GM19395 (cell line): ENCODE measurements around the gene HDAC5.
"Not testable (repeated sequence)": the region's sequence is repeated elsewhere in the genome, so short reads cannot be mapped to it uniquely, and the experiment has no call there.

ENCODE experiments used
- ATAC-seq: cut with Tn5 transposase; IDR thresholded peaks from one replicate; pipeline ENCODE4 v1.9.1; 2021; ENCODE audit warnings: mild to moderate bottlenecking, moderate library complexity; ENCODE audit not compliant: unreplicated experiment

The HDAC5 gene

GRCh38 chr17:44123356-44124117, at the start of gene HDAC5:
HDAC5 (minus strand) TSS chr17:44123641; CDS start chr17:44117515, 6,126 bp downstream.
- ATAC-seq = peak; percentile 81

- ATAC-seq = no peak
Observed at GRCh38 chr17:44171931-44172455, 48.6 kb upstream of the HDAC5 start.

DNA sequence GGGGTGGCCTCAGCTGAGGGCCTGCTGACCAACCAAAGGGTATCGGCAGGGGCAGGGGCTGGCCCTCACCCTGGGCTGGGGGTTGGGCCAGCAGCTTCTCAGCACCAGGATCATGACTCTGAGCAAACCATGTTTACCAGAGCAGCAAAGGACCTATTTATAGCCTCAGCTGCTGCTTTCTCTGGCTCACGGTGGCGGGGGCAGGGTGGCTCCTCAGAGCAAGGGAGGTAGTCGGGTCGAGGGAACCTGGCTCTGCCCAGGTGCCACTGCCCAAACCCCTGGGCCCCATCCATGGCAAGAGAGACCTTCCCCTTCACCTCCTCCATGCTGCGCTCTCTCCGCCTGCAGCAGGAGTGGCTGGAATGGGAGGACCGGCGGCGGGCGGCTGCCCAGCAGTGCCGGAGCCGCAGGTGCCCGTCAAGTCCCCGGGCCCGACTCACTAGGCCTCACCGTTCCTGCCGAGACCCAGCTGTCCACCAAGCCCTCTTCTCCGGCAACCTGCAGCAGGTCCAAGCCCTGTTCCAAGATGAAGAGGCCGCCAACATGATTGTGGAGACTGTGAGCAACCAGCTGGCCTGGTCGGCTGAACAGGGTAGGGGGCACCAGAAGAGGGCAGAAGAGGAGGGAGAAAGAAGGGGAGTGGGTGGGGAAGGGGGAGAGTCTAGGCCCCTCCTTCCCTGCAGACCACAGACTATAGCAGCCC, 47.2 kb upstream of the HDAC5 start, which contains the start of gene ASB16:
Gene ASB16 (plus strand): TSS at position 206 of the 703 bp plus-strand sequence. CDS start 86 bp downstream, at position 292.
- no peak for ATAC-seq

GRCh38 chr17:44170135-44170498, 46.7 kb upstream of the HDAC5 start:
- ATAC-seq = no peak

GRCh38 chr17:44167181-44167861, 43.9 kb upstream of the HDAC5 start:
- no peak for ATAC-seq

DNA sequence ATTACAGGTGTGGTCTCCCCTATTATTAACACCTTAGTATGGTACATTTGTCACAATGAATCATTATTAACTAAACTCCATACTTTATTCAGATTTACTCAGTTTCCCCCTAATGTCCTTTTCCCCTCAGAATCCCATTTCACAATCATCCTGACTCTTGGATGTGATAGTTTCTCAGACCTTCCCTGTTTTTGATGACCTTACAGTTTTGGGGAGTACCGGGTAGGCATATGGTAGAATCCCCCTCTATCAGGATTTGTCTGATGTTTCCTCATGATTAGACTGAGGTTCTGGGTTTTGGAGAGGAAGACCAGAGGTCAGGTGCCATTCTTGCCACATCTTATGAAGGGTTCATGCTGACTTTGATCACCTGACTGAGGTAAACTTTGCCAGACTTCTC, 41.0 kb upstream of the HDAC5 start:
- no peak for ATAC-seq

- no peak for ATAC-seq
Observed at GRCh38 chr17:44159519-44160210, 36.2 kb upstream of the HDAC5 start.

DNA sequence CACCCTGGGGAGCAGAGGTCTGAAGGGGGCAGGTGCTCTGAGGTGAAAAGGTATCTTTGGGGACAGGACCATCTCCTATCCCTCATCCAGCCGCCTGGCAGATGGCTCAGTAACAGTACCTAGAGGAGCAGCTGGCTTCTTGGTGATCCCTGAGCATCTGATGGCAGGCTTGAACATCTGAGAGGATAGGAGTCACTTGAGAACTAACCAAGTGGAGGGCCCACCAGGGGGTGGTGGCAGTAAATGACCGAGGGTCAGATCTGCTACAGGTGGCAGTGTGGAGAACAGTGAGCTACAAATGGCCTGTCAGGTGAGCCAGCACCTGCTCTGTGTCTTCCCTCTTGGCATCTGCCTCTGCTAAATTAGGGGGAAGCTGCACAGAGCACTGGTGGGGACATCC, 32.0 kb upstream of the HDAC5 start:
- ATAC-seq = no peak

DNA sequence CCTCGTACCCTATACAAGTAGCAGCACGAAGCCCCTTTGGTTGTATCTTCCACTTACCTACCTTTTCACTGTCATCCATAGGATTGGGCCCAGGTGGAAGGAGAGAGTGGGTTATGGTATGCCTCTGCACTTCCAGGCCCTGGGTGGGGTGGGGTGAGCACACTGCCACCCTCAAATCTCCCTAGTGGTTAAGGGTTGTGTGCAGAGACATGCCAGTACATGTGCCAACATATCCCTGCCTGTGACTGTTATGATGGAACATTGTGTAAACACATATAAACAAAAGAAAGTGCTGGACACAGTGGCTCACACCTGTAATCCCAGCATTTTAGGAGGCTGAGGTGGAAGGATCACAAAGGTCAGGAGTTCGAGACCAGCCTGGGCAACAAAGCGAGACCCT, 29.4 kb upstream of the HDAC5 start:
- ATAC-seq = no peak

- ATAC-seq = no peak
Observed at GRCh38 chr17:44149750-44150329, 26.4 kb upstream of the HDAC5 start.

DNA sequence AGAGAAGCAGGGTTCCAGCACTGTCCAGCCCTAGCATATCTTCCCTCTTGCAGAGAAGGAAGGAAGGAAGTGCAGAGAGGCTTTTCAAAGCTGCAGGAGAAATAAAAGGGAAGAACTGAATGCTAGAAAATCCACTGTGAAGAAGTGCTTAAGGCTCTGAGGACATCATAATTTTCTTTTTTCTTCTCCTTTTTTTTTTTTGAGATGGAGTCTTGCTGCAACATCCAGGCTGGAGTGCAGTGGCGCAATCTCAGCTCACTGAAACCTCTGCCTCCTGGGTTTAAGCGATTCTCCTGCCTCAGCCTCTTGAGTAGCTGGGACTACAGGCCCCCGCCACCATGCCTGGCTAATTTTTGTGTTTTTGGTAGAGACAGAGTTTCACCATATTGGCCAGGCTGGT, 25.6 kb upstream of the HDAC5 start:
- ATAC-seq = not testable (repeated sequence)

GRCh38 chr17:44147812-44148211, 24.4 kb upstream of the HDAC5 start:
- ATAC-seq = no peak

- no peak for ATAC-seq
Observed at GRCh38 chr17:44146375-44147346, 23.2 kb upstream of the HDAC5 start.

- no peak for ATAC-seq
Observed at GRCh38 chr17:44144966-44145739, 21.7 kb upstream of the HDAC5 start.

GRCh38 chr17:44143921-44144320, 20.5 kb upstream of the HDAC5 start:
- ATAC-seq = not testable (repeated sequence)

- no peak for ATAC-seq
Observed at GRCh38 chr17:44137891-44138709, 14.7 kb upstream of the HDAC5 start.

DNA sequence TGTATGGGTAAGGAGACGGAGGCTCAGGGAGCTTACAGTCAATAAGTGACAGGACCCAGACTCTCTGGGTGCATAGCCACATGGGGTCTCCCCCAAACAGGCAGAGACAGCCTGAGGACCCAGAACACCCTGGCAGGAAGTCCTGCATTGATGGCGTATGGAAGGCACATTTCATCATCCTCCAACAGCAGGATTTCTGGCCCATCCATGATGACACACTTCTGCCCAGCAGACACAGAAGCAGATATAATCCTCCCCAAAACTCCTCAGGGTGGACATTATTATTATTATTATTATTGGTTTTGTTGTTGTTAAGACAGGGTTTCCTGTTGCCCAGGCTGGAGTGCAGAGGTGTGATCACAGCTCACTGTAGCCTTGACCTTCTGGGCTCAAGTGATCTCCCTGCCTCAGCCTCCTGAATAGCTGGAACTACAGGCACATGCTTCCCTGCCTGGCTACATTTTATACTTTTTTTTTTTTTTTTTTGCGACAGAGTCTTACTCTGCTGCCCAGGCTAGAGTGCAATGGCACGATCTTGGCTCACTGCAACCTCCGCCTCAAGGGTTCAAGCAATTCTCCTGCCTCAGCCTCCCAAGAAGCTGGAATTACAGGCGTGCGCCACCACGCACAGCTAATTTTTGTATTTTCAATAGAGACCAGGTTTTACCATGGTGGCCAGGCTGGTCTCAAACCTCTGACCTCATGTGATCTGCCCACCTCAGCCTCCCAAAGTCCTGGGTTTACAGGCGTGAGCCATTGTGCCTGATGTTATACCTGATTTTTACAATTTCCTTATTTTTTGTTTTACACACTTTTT, 11.5 kb upstream of the HDAC5 start:
- ATAC-seq = no peak
